Measurements from ENCODE around the gene SCUBE3.

- TF ChIP-seq CTCF (IDR thresholded peaks at IDR 0.05) (no peak), POLR2A (IDR thresholded peaks at IDR 0.05) (no peak)
These were observed 51.0 kb downstream of the SCUBE3 start for GRCh38 chr6:35264550-35265274.
